ENCODE measurements around the gene CYTH1. TPM values are rescaled to one million over a fixed set of nuclear protein-coding genes. Genes with fewer than 3 reads are reported as not detected.

Gene CYTH1
- total RNA-seq, 1 experiment from 2014 or later: 9.7 TPM

DNA sequence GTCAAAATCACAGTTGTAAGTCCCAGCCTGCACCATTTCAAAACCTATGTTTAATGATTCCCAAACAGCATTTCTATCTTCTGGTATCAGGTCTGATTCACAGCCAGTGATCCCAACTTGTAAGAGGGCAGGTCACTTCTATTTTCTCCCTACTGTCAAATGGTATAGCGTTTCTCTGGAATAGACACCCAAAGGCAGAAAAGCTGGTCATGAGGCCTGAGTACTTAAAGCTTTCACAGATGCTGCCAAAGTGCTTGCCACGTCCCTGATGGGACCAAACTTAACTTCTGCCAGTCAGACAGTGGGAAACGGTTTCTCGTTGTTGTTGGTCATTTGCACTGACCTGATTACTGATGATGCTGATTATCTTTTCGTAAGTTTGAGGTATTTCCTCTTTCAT is 43.4 kb downstream of the CYTH1 start:
- Histone ChIP-seq H3K4ac (ENCODE audit: low read depth, low read length) (no peak overlapping the region), H2BK20ac (ENCODE audit: low read depth, low read length, poor library complexity, severe bottlenecking) (no peak overlapping the region), H3K9me3 (ENCODE audit: control insufficient read depth, low read depth, low read length) (no peaks in the 10 kb centered on the region), H3K79me1 (ENCODE audit: insufficient read depth, low read depth, low read length, poor library complexity, severe bottlenecking) (no peaks in the 10 kb centered on the region), H4K91ac (ENCODE audit: insufficient read length, low read depth, low read length) (no peak overlapping the region), H2BK15ac (ENCODE audit: low read depth, low read length) (no peak overlapping the region), H3T11ph (ENCODE audit: low read length) (no peak overlapping the region), H3K9ac (ENCODE audit: extremely low read depth, insufficient read length, low read length) (no peak overlapping the region), H2BK120ac (ENCODE audit: low read depth, low read length, poor library complexity, severe bottlenecking) (no peak overlapping the region), H2AK5ac (ENCODE audit: insufficient read length, low read length) (no peak overlapping the region), H3K27me3 (ENCODE audit: insufficient read depth, low read length) (no peaks in the 10 kb centered on the region), H2BK12ac (ENCODE audit: insufficient read length, low read depth, low read length) (no peak overlapping the region), H3K56ac (ENCODE audit: insufficient read length, low read depth, low read length) (no peak overlapping the region), H3K23me2 (ENCODE audit: insufficient read length, low read depth, low read length, poor library complexity, severe bottlenecking) (no peaks in the 10 kb centered on the region), H4K20me1 (ENCODE audit: control insufficient read depth, insufficient read depth, insufficient read length) (no peaks in the 10 kb centered on the region), H4K8ac (replicated peaks; ENCODE audit: insufficient read length, low read depth, low read length) (no peak overlapping the region), H4K5ac (ENCODE audit: insufficient read length, low read depth, low read length) (no peak overlapping the region), H3K23ac (ENCODE audit: insufficient read length, low read depth, low read length) (no peak overlapping the region), H3K4me2 (ENCODE audit: insufficient read depth, insufficient read length, low read length) (no peak overlapping the region), H3K79me2 (ENCODE audit: insufficient read depth, low read length) (no peaks in the 10 kb centered on the region), H3K14ac (ENCODE audit: insufficient read depth, low read length) (no peak overlapping the region), H2AFZ (ENCODE audit: low read length) (no peak overlapping the region), H2BK5ac (ENCODE audit: insufficient read length, low read length) (no peak overlapping the region), H3K18ac (ENCODE audit: insufficient read length, low read depth, low read length) (no peak overlapping the region), H3K4me1 (ENCODE audit: insufficient read depth, low read length) (no peaks in the 10 kb centered on the region), H3K27ac (ENCODE audit: insufficient read length, low read depth, low read length) (no peak overlapping the region)
- WGBS (ENCODE audit: extremely low coverage, insufficient read length, low lambda C conversion rate): no CpG with 5 or more reads among the region's 5 CpGs
- Mint-ChIP-seq H3K9me3 (no peaks in the 10 kb centered on the region), H3K36me3 (ENCODE audit: insufficient read depth in 1 of 3, low read depth in 3 of 3) (no peaks in the 10 kb centered on the region), H3K4me1 (peaks cover 26 to 27% of the 10 kb centered on the region in 2 experiments), H3K27ac (no peak overlapping the region), H3K4me3 (no peak overlapping the region), H3K27me3 (ENCODE audit: low read depth) (peaks cover 1% of the 10 kb centered on the region; the same call in 1 of the 2 replicates)
- no peak for DNase-seq
- TF ChIP-seq, protein P1, sequence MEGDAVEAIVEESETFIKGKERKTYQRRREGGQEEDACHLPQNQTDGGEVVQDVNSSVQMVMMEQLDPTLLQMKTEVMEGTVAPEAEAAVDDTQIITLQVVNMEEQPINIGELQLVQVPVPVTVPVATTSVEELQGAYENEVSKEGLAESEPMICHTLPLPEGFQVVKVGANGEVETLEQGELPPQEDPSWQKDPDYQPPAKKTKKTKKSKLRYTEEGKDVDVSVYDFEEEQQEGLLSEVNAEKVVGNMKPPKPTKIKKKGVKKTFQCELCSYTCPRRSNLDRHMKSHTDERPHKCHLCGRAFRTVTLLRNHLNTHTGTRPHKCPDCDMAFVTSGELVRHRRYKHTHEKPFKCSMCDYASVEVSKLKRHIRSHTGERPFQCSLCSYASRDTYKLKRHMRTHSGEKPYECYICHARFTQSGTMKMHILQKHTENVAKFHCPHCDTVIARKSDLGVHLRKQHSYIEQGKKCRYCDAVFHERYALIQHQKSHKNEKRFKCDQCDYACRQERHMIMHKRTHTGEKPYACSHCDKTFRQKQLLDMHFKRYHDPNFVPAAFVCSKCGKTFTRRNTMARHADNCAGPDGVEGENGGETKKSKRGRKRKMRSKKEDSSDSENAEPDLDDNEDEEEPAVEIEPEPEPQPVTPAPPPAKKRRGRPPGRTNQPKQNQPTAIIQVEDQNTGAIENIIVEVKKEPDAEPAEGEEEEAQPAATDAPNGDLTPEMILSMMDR (conservative IDR thresholded peaks at IDR 0.05): no peak
